Measurements from ENCODE around the gene PHC2.

Gene PHC2

DNA sequence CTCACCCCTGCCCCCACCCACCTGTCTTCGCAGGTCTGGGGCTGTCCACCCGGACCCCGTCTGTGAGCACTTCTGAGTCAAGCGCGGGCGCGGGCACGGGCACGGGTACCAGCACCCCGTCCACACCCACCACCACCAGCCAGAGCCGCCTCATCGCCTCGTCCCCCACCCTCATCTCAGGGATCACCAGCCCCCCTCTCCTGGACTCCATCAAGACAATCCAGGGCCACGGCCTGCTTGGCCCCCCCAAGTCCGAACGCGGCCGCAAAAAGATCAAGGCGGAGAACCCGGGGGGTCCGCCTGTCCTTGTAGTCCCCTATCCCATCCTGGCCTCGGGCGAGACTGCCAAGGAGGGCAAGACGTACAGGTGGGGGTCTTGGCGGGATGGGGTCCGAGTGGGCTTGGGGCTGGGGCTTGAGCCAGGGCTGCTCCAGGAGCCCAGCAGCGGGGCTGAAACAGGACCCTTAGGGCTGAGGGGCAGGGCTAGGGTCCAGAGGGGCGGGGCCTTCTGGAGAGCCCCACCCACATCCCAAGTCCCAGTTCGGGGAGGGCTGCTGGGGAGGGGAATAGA, 150.7 kb downstream of the PHC2 start:
- DNase-seq (ENCODE audit: extremely low spot score), result no peak
- CTCF ChIA-PET, result interaction anchor here (3.4 kb wide), 1 partner anchor 15 kb away, joined by 17 read pairs; no protein-coding TSS in a partner anchor
- TF ChIP-seq, protein P1, sequence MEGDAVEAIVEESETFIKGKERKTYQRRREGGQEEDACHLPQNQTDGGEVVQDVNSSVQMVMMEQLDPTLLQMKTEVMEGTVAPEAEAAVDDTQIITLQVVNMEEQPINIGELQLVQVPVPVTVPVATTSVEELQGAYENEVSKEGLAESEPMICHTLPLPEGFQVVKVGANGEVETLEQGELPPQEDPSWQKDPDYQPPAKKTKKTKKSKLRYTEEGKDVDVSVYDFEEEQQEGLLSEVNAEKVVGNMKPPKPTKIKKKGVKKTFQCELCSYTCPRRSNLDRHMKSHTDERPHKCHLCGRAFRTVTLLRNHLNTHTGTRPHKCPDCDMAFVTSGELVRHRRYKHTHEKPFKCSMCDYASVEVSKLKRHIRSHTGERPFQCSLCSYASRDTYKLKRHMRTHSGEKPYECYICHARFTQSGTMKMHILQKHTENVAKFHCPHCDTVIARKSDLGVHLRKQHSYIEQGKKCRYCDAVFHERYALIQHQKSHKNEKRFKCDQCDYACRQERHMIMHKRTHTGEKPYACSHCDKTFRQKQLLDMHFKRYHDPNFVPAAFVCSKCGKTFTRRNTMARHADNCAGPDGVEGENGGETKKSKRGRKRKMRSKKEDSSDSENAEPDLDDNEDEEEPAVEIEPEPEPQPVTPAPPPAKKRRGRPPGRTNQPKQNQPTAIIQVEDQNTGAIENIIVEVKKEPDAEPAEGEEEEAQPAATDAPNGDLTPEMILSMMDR (IDR thresholded peaks at IDR 0.05; ENCODE audit: control extremely low read depth, extremely low read depth, low read depth, missing control alignments), result no peak
- POLR2A ChIA-PET, result no interaction called here

DNA sequence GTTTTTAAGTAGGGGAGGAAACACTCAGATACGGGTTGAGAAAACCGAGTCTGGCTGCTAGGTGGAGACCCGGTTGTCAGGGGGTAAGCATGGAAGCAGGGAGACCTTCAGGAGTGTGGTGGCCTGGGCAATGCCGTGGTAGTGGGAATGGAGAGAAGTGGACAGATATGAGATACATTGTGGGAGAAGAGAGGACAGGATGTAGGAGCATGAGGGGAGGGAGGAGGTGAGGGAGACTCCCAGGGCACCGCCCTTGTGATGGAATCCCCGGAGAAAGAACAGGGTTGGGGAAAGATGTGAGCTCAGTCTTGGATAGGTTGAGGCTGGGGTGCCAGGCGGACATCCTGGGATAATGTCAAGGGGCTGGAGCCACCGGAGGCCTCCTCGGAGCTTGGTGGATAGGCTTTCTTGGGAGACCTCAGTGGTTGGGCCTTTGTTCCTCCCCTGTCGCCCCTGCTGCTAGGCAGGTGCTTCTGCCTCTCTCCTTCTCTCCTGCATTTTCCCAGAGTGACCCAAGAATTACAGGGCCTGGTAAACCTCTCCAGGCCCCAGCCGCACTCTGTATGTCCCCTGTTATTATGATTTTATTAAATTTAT, 153.3 kb downstream of the PHC2 start:
- CTCF ChIA-PET, result interaction anchor here (1.7 to 2.1 kb wide), 2 partner anchors 18 to 20 kb away, joined by 11 to 15 read pairs; no protein-coding TSS in a partner anchor
- TF ChIP-seq, protein P1 (IDR thresholded peaks at IDR 0.05; ENCODE audit: control extremely low read depth, extremely low read depth, low read depth, missing control alignments), result no peak
- POLR2A ChIA-PET, result no interaction called here

DNA sequence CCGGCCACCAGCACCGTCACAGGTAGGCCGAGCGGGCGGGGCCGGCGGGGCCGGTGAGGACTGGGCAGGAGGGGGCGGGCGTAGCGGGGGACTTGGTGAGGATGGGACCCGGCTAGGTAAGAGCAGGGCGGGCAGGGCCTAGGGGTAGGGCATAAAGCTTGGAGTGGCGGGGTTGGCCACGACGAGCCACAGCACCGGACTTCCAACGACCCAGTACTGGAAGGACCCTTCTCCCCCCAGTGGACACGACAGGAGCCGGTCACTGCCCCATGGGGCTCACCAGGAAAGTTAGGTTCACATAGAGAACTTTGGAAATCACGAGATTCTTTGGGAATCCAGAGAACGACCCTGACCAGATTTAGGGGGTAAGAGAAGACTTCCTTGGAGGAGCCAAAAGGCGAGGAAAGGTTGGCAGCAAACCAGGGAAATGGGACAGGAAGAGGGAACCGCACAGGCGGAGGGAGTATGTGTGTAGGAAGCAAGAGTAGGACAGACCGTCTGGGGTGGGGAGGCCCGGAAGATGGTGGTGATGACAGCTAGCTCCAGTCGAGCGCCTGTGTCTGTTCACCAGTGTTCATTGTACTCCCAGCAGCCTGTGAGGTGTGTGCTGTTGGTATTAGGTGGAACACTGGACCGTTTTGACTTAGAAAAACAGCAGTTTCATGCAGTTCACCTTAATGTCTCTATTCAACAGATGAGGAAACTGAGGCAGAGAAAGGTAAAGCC, 154.2 kb downstream of the PHC2 start:
- TF ChIP-seq, protein P1 (IDR thresholded peaks at IDR 0.05; ENCODE audit: control extremely low read depth, extremely low read depth, low read depth, missing control alignments), result no peak

More for the DNA sequence above, 153.3 kb downstream of the PHC2 start:
- no peak for DNase-seq (ENCODE audit: extremely low spot score)

DNA sequence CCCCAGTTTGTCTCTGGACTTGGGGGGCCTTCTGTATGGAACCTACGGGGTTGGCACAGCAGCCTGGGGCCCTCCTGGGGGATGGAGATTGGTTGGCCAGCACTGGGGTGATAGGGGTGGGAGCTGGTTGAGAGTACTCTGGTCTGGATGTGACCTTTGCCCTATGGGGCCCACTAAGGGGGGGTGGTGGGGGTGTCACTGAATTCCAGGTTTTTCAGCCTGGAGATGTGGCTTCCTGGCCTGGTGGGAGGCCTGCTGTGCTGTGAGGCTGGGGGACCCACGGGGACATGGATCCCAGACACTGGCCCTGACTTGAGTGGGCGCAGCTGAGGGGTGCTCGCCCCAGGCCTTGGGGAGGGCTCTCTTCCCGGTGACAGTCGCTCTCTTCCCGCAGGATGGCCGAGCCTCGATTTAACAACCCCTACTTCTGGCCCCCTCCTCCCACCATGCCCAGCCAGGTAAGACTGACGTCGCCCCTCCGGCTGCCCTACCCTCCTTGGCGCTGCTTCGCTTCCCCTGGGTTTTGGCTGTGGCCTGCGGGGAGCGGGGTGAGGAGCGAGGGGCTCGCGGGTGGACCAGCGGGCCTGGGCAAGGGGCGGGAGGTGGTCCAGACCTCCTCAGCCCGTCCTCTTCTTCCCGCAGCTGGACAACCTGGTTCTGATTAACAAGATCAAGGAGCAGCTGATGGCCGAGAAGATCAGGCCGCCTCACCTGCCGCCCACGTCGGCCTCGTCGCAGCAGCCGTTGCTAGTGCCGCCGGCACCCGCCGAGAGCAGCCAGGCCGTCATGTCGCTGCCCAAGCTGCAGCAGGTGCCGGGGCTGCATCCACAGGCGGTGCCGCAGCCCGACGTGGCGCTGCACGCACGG, 155.0 kb downstream of the PHC2 start:
- ChIA-PET POLR2A (no interaction called here), CTCF (interaction anchor here (2.4 kb wide), 1 partner anchor 19 kb away, joined by 13 read pairs; no protein-coding TSS in a partner anchor)
- DNase-seq (ENCODE audit: extremely low spot score), result no peak
- TF ChIP-seq, protein P1 (IDR thresholded peaks at IDR 0.05; ENCODE audit: control extremely low read depth, extremely low read depth, low read depth, missing control alignments), result no peak

More for the DNA sequence above, 154.2 kb downstream of the PHC2 start:
- CTCF ChIA-PET, result interaction anchor here (2.1 kb wide), 1 partner anchor 21 kb away, joined by 11 read pairs; no protein-coding TSS in a partner anchor
- no peak for DNase-seq (ENCODE audit: extremely low spot score)
- POLR2A ChIA-PET, result no interaction called here

DNA sequence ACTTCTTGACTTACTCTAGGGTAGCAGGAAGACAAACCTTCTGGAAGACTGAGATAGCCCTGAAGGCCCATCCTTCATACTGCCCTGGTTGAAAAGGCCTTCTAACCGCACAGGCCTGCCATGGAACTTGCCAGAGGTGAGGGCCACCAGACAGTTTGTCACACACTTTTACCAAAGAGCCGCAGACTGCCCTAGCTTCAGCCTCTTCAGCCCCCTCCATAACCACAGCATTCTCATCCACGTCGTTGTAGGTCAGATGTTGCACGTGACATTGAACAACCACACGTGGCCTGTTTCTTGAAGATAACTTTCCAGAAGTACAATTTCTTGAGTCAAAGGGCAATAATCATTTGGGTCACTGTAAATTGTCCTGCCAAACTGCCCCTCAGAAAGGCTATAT, 155.7 kb downstream of the PHC2 start:
- ChIA-PET POLR2A (no interaction called here), CTCF (interaction anchor here (2.4 kb wide), 1 partner anchor 20 kb away, joined by 13 read pairs; no protein-coding TSS in a partner anchor)
- TF ChIP-seq, protein P1 (IDR thresholded peaks at IDR 0.05; ENCODE audit: control extremely low read depth, extremely low read depth, low read depth, missing control alignments), result no peak
- DNase-seq (ENCODE audit: extremely low spot score), result no peak

DNA sequence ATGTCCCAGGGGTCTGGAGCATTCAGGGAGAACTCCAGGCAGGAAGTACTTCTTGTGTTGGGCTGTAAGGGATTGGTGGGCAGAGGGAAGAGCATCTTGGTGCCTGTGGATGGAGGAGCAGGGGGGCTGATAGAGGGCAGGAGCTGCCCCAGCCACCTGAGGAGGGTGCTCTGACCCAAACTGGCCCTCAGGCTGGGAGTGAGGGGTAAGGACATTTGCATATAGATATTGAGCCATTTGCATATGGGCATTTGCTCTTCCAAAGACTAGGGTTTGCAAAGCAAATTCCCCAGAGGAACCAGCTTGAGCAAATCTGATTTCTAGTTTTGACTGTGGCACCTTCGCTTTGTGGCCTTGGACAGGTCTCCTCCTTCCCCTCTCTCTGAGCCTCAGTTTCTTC, 156.4 kb downstream of the PHC2 start:
- CTCF ChIA-PET, result interaction anchor here (2.4 kb wide), 1 partner anchor 20 kb away, joined by 13 read pairs; no protein-coding TSS in a partner anchor
- TF ChIP-seq, protein P1 (IDR thresholded peaks at IDR 0.05; ENCODE audit: control extremely low read depth, extremely low read depth, low read depth, missing control alignments), result no peak
- POLR2A ChIA-PET, result no interaction called here

More for the DNA sequence above, 156.4 kb downstream of the PHC2 start:
- DNase-seq (ENCODE audit: extremely low spot score), result no peak
